Measurements from ENCODE around the gene RGN.
A peak's percentile ranks its signal among the peaks of the same experiment; 100 is the strongest.
"Not testable (repeated sequence)": the region's sequence is repeated elsewhere in the genome, so short reads cannot be mapped to it uniquely, and the experiment has no call there.

RGN gene

DNA sequence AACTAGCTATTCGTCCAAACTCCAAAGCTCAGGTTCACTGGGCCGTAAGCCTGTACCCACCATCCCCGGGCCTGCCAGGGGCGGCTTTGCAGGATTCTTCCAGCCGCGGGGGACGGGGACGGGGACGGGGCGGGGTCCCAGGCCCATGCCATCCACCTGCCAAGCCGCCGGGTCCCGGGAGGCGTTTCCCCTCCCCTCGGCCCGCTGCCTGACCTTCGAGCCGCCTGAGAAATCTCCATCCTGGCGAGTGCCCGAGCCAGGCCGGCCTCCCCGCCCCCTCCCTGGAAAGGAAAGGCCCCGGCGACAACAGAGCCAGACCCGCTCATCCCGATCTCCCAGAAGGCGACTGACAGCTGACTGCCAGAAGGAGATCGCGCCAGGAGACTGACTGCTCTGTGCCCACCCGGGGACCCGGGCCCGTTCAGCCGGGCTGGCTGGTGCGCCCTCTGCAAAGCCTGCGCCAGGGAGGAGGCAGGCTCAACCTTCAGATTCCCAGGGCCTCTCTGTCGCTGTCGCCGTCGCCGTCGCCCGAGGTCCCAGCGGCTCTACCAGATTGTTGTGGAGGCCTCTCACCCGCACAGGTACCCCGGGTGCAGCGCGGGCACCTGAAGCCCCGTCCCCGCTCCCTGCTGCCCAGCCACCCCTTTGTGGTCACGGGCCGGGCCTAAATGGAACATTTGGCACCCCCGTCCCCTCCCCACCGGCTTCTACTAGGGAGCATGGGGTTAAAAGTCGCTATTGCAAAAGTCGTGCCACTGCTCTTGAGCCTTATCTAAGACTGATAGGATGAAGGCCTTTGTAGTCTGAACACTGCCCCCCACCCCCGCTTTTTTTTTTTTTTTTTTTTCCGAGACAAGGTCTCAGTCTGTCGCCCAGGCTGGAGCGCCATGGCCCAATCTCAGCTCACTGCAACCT is at the start of gene RGN:
Gene RGN (plus strand): TSS at position 315 of the 915 bp plus-strand sequence. CDS start 2,702 bp downstream, outside the sequence.
- no peak for DNase-seq

DNA sequence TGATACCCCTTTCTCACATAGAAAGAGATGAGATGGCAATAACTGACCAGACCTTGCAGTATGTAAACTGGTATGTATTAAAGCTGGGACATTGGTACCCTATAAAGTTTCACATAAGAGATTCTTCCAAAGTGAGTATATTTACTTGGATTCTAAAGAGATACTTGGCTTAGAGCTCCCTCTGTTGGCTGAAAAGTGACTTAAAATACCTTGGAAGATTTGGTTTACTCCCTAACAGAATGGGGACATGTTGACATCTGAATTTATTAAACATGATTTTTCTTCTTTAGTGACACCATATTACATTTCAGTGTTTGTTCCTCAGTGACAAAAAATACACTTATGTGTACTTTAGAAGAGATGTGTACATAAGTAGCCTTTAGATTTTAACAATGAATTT is 47.9 kb upstream of the RGN start:
- peak; percentile 29 for DNase-seq

- DNase-seq = no peak
These were observed 30.3 kb upstream of the RGN start for GRCh38 chrX:47047989-47048388.

GRCh38 chrX:47059142-47059874 is 18.9 kb upstream of the RGN start:
- DNase-seq = no peak

DNA sequence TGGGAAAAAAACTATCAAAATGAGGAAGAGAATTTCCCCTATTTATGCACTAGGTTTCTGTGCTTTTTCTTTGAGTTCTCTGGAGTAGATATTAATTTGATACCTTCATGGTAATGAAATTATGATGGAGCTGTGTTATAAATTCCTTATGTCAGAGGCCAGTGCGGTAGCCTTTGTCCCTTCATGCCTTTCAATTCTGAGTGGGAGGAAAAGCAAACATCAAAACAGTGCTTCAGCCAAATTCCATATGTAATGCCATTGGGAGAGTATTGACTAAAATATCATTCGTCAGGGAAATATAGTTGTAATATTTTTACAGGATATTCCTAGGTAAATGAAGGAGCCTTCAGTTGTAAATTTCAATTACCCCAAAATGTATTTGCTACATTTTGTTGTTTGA is 17.5 kb upstream of the RGN start:
- no peak for DNase-seq

GRCh38 chrX:47061238-47061919 is 16.9 kb upstream of the RGN start:
- DNase-seq = no peak

DNA sequence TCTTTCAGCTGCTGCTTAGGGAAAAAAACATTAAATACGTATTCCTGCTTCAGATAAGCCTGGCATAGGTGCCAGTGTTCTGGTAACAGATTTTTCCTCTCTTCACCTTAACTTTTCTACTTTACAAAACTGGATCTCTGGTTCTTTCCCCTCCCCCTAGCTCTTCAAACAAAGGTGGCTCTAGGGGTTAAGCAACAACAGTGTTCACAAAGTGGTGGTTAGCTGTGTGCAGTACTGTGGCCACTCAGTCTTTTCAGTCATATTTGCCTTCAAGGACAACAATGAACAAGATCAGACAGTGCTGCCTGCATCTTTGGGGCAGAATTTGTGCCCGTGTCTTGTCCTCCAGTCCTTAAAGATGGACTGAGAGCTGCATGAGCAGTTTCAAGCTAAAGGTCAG is 15.1 kb upstream of the RGN start:
- DNase-seq = no peak

GRCh38 chrX:47068214-47068613 is 10.0 kb upstream of the RGN start:
- no peak for DNase-seq

- no peak for DNase-seq
These were observed 9.5 kb upstream of the RGN start for GRCh38 chrX:47068720-47069119.

GRCh38 chrX:47080215-47080914 is 2.1 kb downstream of the RGN start:
- DNase-seq = no peak

GRCh38 chrX:47080915-47081236 is 2.6 kb downstream of the RGN start:
- DNase-seq = no peak

- DNase-seq = no peak
These were observed 13.0 kb downstream of the RGN start for GRCh38 chrX:47091149-47091775.

DNA sequence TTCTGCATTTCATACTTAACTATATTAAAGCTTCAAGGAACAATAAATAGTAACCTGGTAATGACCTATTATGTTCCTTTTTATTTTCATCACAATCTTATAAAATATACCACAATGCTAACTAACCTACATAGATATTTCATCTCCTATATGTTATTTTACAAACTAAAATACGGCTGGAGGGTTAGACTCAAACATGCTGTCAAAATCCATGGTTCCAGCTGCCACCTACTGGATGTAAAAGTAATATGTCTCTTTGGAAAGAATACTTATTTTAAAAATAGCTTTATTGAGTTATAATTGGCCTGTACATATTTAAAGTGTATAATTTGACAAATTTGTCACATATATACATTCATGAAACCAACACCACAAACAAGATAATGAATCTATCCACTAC is 15.0 kb downstream of the RGN start:
- peak; percentile 31 for DNase-seq

DNA sequence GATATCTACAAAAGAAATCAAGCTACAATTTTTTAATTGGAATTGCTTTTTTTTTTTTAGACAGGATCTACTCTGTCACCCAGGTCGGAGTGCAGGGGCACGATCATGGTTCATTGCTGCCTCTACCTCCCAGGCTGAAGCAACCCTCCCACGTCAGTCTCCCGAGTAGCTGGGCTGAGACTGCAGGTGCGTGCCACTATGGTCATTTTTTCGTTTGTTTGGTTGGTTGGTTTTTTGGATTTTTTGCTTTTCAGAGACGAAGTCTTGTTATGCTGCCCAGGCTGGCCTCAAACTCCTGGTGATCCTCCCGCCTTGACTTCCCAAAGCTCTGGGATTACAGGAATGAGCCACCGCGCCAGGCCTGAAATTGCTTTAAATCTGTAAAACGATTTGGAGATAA is 15.6 kb downstream of the RGN start:
- DNase-seq = no peak

- no peak for DNase-seq
These were observed 18.8 kb downstream of the RGN start for GRCh38 chrX:47097018-47097417.

- DNase-seq = no peak
These were observed 20.3 kb downstream of the RGN start for GRCh38 chrX:47098338-47099094.

DNA sequence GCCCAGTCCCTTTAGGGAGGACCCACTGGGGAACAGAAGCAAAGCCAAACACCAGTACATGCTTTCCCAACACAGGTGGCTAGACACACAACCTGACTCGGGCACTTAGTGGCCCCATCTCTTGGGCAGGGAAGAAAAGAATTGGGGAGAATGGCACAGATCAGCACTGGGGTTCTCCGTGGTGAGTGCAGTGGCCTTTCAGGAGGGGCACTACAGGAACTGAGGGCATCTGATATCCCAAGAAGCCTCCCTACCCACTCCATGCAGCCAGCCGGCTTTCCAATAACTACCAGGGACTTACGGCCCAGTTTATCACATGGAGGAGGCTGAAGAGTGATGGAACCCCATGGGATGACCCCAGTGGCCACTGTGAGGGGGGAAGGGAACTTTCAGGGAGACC is 23.0 kb downstream of the RGN start:
- DNase-seq = no peak

DNA sequence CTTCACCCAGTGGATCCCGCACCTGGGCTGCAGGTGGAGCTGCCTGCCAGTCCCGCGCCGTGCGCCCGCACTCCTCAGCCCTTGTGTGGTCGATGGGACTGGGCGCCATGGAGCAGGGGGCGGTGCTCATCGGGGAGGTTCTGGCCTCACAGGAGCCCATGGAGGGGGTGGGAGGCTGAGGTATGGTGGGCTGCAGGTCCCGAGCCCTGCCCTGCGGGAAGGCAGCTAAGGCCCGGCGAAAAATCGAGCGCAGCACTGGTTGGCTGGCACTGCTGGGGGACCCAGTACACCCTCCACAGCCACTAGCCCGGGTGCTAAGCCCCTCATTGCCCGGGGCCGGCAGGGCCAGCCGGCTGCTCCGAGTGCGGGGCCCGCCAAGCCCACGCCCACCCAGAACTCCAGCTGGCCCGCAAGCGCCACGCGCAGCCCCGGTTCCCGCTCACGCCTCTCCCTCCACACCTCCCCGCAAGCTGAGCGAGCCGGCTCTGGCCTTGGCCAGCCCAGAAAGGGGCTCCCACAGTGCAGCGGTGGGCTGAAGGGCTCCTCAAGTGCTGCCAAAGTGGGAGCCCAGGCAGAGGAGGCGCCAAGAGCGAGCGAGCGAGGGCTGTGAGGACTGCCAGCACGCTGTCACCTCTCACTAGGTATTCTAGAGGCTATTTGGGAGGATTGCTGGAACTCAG is 32.8 kb downstream of the RGN start:
- not testable (repeated sequence) for DNase-seq

DNA sequence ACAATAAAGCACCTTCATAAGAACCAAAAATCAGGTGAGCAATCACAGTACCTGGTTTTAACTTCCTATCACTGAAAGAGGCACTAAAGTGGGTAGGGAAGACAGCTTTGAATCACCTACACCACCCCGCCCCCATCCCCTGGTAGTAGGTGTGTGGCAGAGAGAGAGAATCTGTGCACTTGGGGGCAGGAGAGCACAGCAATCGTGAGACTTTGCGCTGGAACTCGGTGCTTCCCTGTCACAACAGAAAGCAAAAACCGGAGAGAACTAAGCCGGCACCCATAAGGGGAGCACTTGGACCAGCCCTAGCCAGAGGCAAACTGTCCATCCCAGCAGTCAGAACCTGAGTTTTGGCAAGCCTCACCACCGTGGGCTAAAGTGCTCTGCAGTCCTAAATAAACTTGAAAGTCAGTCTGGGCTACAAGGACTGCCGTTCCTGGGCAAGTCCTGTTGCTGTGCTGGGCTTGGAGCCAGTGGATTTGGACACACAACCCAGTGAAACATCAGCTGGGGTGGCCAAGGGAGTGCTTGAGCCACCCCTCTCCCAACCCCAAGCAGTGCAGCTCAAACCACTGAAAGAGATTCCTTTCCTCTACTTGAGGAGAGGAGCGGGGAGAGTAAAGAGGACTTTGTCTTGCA is 34.2 kb downstream of the RGN start:
- DNase-seq = no peak

- not testable (repeated sequence) for DNase-seq
These were observed 38.4 kb downstream of the RGN start for GRCh38 chrX:47116551-47117110.

Data from NCI-H1105 treated with DMSO at 0.1 percent for 48 hours (cell line).